Activated CD8-positive, alpha-beta T cell treated with anti-CD3 and anti-CD28 coated beads for 36 hours (primary cell): ENCODE measurements around the gene TFF3. TPM values are rescaled to one million over a fixed set of nuclear protein-coding genes. Genes with fewer than 3 reads are reported as not detected.
A peak's percentile ranks its signal among the peaks of the same experiment; 100 is the strongest.

Experiments used
- ATAC-seq: fragments of 200-7000 bp; cut with Tn5 transposase; one replicate; pipeline ENCODE4 v1.10.0; 2021; ENCODE audit warnings: mild to moderate bottlenecking, moderate library complexity
- CTCF ChIA-PET: fragments of 350-600 bp; sonication (Branson Sonifier 250); formaldehyde crosslinking; loops from one replicate; lab custom pipeline; 2021; ENCODE audit warnings: antibody characterized with exemption; lab: Charles Lee
- POLR2A ChIA-PET: fragments of 350-600 bp; sonication (Branson Sonifier 250); formaldehyde crosslinking; loops from one replicate; lab custom pipeline; 2021; ENCODE audit warnings: antibody characterized with exemption; lab: Charles Lee
- DNase-seq: peaks from one replicate; pipeline ENCODE4 v3.0.0-alpha.2; 2020
- H3K27ac Mint-ChIP-seq: one replicate; pipeline ENCODE4 v1.8.0; 2021; ENCODE audit warnings: mild to moderate bottlenecking, mixed read lengths
- H3K27me3 Mint-ChIP-seq: one replicate; pipeline ENCODE4 v1.8.0; 2021; ENCODE audit warnings: mixed read lengths
- H3K36me3 Mint-ChIP-seq: one replicate; pipeline ENCODE4 v1.8.0; 2021; ENCODE audit warnings: low read depth, mixed read lengths
- H3K4me1 Mint-ChIP-seq: one replicate; pipeline ENCODE4 v1.8.0; 2021; ENCODE audit warnings: low read depth, mixed read lengths
- H3K4me3 Mint-ChIP-seq: one replicate; pipeline ENCODE4 v1.8.0; 2021; ENCODE audit warnings: mild to moderate bottlenecking, moderate library complexity, mixed read lengths
- H3K9me3 Mint-ChIP-seq: one replicate; pipeline ENCODE4 v1.8.0; 2021; ENCODE audit warnings: mixed read lengths
- intact Hi-C: fragments of 100-400 bp; cut with micrococcal nuclease; formaldehyde crosslinking; loops from one replicate; pipeline ENCODE4 v1.10.0; 2022
- total RNA-seq, 2 experiments: library from RNA; stranded (reverse); gene quantifications; one replicate each; pipeline ENCODE4 v1.2.3, GENCODE V29; 2021
- TF ChIP-seq, protein P1 (sequence below): fragments of 200-600 bp; IDR thresholded peaks from one replicate; pipeline ENCODE4 v1.8.0; 2022; ENCODE audit warnings: antibody characterized with exemption, mild to moderate bottlenecking

TFF3 gene
- total RNA-seq, 2 experiments from 2014 or later: not detected

DNA sequence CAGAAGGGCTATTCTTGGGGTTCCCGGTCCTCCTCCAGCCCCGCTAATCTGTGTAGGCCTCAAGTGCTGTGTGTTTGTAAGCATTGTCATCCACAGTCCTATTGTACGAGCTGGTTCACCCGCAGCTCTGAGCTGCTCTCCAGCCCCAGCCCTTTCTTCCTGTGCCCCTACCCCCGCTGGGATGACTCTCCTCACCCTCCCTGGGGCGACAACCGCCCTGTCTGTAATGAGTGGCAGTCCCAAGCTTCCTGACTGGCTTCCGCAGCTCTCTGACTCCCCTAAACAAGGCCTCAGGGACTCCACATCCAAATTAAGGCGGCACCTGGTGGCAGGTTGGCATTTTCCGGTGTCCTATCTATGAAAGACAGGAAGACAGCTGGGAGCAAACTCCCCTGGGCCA is 45.8 kb downstream of the TFF3 start:
- intact Hi-C loops: no loop called here
- Mint-ChIP-seq H3K27me3 (no peaks in the 10 kb centered on the region), H3K9me3 (no peaks in the 10 kb centered on the region), H3K36me3 (peaks cover 1% of the 10 kb centered on the region), H3K4me3 (no peak overlapping the region), H3K27ac (peak overlapping the region; percentile 31), H3K4me1 (peaks cover 26% of the 10 kb centered on the region)
- POLR2A ChIA-PET: interaction anchor here (1.1 kb wide), 1 partner anchor 49 kb away, joined by 3 read pairs; no protein-coding TSS in a partner anchor
- ATAC-seq (peak; percentile 34), DNase-seq (no peak)
- CTCF ChIA-PET: interaction anchor here (1.3 to 8.7 kb wide), 6 partner anchors 9 to 181 kb away, joined by 3 to 71 read pairs (median 8); no protein-coding TSS in a partner anchor
- TF ChIP-seq, protein P1, sequence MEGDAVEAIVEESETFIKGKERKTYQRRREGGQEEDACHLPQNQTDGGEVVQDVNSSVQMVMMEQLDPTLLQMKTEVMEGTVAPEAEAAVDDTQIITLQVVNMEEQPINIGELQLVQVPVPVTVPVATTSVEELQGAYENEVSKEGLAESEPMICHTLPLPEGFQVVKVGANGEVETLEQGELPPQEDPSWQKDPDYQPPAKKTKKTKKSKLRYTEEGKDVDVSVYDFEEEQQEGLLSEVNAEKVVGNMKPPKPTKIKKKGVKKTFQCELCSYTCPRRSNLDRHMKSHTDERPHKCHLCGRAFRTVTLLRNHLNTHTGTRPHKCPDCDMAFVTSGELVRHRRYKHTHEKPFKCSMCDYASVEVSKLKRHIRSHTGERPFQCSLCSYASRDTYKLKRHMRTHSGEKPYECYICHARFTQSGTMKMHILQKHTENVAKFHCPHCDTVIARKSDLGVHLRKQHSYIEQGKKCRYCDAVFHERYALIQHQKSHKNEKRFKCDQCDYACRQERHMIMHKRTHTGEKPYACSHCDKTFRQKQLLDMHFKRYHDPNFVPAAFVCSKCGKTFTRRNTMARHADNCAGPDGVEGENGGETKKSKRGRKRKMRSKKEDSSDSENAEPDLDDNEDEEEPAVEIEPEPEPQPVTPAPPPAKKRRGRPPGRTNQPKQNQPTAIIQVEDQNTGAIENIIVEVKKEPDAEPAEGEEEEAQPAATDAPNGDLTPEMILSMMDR: no peak

DNA sequence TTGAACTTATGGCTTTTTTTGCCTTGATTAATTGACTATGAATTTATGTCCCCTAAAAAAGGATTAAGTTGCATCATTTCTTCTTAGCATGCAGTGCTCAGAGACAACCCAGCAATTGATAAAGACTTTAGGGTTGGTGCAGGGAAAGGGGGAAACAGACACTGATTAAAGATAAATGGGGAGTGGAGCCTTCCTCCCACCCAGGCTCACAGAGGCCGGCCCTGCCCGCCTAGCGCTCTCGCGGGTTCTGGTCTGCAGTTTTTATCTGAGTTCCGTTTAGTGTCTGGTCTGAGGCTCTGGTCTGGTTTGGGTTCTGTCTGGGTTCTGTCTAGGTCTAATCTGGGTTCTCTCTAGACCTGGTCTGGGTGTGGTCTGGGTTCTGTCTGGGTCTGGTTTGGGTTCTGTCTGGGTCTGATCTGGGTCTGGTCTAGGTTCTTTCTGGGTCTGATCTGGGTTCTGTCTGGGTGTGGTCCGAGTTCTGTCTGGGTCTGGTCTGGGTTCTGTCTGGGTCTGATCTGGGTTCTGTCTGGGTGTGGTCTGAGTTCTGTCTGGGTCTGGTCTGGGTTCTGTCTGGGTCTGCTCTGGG is 48.1 kb downstream of the TFF3 start:
- Mint-ChIP-seq H3K4me3 (no peak overlapping the region), H3K9me3 (no peaks in the 10 kb centered on the region), H3K27ac (peak overlapping the region; percentile 55), H3K4me1 (peaks cover 28% of the 10 kb centered on the region), H3K27me3 (no peaks in the 10 kb centered on the region), H3K36me3 (peaks cover 1% of the 10 kb centered on the region)
- ATAC-seq: no peak
- CTCF ChIA-PET: interaction anchor here (1.7 to 8.7 kb wide), 3 partner anchors 7 to 122 kb away, joined by 8 to 71 read pairs (median 10); no protein-coding TSS in a partner anchor
- intact Hi-C loops: no loop called here
- POLR2A ChIA-PET: interaction anchor here (1.2 kb wide), 1 partner anchor 32 kb away, joined by 4 read pairs; no protein-coding TSS in a partner anchor
- TF ChIP-seq, protein P1: no peak
- no peak for DNase-seq

GRCh38 chr21:42265231-42265812 is 49.9 kb downstream of the TFF3 start:
- no peaks in the 10 kb centered on the region for H3K36me3 Mint-ChIP-seq
- intact Hi-C loops: no loop called here
- no peak for ATAC-seq
- no peak overlapping the region for H3K27ac Mint-ChIP-seq
- no peak overlapping the region for H3K4me3 Mint-ChIP-seq
- TF ChIP-seq, protein P1: no peak
- ChIA-PET POLR2A (no interaction called here), CTCF (interaction anchor here (1.6 to 1.7 kb wide), 2 partner anchors 101 to 120 kb away, joined by 6 to 8 read pairs; no protein-coding TSS in a partner anchor)
- H3K9me3 Mint-ChIP-seq: no peaks in the 10 kb centered on the region
- peaks cover 28% of the 10 kb centered on the region for H3K4me1 Mint-ChIP-seq
- no peak for DNase-seq
- no peaks in the 10 kb centered on the region for H3K27me3 Mint-ChIP-seq

DNA sequence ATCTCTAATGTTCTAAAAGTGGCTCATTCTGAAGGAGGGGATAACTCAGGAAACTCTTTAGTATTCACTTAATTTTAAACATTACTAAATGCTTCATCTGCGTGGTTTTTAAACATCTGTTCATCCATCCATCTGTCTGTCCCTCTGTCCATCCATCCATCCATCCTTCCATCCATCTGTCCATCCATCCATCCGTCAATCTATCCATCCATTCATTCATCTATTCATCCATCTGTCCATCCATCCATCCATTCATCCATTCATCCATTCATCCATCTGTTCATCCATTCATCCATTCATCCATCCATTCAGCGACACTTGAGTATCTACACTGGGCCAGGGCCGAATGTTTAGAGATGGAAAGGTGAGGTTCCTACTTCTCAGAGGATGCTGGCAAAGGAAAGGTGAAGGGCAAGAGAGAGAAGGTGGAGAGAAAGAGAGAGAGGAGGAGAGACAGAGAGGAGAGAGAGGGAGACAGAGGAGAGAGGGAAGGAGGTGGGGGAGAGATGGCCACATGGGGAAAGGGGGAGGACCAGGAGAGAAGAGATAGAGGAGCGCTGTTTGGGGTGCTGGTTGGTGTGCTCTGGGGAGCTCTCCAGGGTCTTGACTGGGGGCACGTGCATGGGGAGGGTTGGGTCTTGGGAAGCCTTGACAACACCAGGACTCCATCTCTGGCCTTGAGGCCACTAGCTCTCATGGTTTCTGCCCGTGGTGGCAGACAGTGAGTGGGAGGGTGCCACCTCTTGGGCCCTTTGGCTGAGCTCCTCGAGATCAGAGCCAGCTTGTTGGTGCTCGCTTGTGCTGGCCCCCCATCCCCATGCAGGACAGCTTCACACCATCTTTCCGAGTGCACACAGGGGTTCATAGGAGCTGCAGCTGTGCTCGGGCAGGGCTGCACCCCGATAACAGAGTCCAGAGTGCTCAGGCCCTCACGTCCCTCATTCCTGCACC is 50.7 kb downstream of the TFF3 start:
- H3K4me3 Mint-ChIP-seq: no peak overlapping the region

More for the DNA sequence above, 50.7 kb downstream of the TFF3 start:
- no peak overlapping the region for H3K27ac Mint-ChIP-seq
- POLR2A ChIA-PET: no interaction called here
- no peak for ATAC-seq
- no peaks in the 10 kb centered on the region for H3K9me3 Mint-ChIP-seq
- H3K4me1 Mint-ChIP-seq: peaks cover 26% of the 10 kb centered on the region
- H3K27me3 Mint-ChIP-seq: no peaks in the 10 kb centered on the region
- intact Hi-C loops: no loop called here
- no peaks in the 10 kb centered on the region for H3K36me3 Mint-ChIP-seq
- CTCF ChIA-PET: interaction anchor here (1.6 to 1.9 kb wide), 2 partner anchors 101 to 119 kb away, joined by 6 to 9 read pairs; no protein-coding TSS in a partner anchor
- DNase-seq: no peak
- TF ChIP-seq, protein P1: no peak
